Body of pancreas (tissue), 4 donors: ENCODE data around the gene ELANE.

ENCODE experiments used
- CTCF ChIP-seq, 7 experiments: fragments of 450-650 bp in 4 of 7; fragments of 200-600 bp in 3 of 7; sonication (generic) in 3 of 7; IDR thresholded peaks; one replicate each; pipeline ENCODE4 v1.5.1; 2016 to 2019; ENCODE audit warnings: antibody characterized with exemption in 7 of 7
- POLR2A ChIP-seq, 3 donors: fragments of 450-650 bp; IDR thresholded peaks; one replicate each; pipeline ENCODE4 v1.6.1; 2016; ENCODE audit warnings: antibody characterized with exemption in 3 of 3, mild to moderate bottlenecking in 2 of 3

GRCh38 chr19:867855-868457 lies 15.9 kb downstream of the ELANE start:
- no peak for TF ChIP-seq CTCF (IDR thresholded peaks at IDR 0.05)
- TF ChIP-seq POLR2A (IDR thresholded peaks at IDR 0.05) = no peak
